ENCODE data around the gene AFTPH.

AFTPH gene

DNA sequence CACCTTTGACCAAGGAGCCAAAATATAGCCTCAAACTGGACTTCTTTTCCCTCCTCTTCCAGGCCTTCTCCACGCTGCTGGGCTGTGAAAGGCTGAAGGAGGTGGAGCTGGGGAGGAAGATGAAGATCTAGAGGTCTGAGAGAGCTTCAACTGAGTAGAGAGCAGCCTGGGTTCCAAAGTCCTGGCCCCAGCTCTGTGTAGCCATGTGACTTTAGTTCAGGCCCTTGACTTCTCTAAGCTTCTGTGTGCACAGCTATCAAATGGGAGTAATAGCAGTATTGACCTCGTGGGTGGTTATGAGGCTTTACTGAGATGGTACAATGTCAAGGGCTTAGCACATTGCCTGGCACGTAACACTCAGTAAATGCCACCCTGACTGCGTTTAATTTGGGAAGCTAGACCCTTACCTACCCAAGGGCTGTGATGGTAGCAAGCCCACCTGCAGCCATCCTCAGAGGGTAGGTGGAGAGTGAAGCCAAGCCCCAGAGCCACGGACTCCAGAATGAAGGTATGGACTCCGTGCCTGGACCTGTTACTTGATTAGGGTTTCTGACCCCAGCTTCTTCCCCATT lies 91.2 kb downstream of the AFTPH start:
- DNase-seq = no peak

DNA sequence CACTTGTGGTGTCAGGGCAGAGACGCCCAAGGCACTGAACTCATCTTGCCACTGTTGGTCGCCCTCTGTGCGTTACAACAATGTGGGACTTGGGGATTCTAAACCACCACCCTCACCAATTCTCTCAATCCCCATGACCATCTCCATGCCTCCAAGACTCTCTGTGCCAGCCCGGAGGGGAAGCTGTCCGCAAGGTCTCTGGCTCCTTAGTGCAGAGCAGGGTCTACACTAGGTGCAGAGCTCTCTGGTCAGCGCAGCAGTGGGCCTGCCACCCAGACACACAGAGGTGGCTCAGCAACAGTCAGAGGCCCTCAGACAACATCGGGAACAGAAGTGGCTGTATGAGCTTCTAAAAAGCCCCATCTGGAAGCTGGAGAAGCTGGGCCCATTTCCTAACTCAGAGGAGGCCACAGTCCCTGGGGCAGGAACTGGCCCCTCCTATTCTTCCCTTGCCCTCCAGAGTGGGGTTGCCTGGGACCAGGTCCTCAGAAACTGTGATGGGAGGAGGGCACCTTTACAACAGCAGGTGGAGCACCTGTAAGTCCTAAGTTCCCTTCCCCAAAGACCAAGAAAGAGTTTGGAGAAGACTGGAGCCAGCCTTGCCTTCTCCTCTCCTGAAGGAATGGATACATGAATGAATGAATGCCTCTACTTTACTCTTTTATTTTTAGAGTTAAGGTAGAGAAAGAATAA lies 91.9 kb downstream of the AFTPH start:
- DNase-seq = no peak

DNA sequence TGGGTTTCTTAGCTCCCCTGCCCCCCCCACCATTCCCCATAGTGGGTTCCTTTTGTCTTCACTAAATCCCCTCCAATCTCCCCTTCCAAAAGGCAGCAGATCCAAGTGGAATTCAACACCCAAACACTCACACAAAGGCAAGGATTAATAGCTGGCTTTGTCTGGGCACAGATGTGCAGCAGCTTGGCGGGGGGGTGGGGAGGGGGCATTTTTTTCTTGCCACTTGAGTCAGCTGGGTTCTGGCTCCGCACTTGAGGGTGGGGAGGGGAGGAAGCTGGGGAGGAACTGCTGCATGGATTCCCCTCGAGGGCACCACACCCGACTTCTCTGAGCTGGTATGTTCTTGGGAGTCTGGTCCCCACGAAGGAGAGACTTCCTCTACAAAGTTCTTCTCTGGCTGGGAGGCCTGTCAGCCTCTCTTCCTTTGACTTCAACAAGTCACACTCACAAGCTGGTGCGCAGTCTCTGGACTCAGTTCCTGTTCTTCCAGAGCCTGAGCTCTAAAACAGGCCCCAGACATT lies 93.6 kb downstream of the AFTPH start:
- DNase-seq = no peak

DNA sequence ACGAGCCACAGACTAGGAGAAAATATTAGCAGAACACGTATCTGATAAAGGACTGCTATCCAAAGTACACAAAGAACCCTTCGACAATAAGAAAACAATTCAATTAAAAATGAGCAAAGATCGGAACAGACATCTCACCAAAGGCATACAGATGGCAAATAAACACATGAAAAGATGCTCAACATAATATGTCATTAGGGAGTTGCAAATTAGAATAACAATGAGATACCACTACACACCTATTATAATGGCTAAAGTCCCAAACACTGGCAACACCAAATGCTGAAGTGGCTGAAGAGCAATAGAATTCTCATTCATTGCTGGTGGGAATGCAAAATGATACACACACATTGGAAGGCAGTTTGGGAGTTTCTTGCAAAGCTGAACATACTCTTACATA lies 96.5 kb downstream of the AFTPH start:
- DNase-seq = no peak

DNA sequence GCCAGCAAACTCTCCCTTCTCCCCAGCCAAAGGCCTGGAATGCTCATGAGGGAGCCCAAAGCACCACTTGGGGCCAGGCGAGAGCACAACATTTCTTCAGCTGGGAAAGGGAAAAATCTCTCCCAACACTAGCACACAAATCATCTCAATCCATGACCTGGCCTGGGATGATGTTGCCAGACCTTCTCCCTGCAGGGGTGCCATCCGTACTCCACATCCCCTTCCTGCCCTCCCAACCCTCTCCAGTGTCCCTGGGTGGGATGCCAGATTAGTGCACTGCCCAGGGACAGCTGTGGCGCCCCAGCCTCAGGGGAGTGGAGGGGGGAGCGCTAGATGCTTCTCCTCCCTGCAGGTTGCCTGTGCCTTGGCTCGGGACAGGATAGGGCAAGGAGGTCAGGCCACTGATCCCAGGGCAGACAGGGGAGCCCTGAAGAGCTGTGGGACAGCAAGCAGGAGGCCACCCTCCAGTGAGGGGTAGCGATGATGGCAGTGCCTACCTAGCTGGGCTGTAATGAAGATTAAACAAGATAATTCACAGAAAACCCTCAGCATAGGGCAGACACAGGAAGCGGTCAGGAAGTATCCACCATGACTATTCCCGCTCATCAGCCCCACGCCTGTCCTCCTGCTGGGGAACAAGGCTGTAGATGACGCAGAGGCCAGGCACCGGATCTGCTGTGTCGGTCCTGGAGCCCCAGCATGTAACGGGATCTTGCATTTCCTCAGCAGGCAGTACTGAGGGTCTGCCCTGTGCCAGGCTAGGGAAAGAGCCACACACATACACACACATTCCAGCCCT lies 98.5 kb downstream of the AFTPH start:
- no peak for DNase-seq

DNA sequence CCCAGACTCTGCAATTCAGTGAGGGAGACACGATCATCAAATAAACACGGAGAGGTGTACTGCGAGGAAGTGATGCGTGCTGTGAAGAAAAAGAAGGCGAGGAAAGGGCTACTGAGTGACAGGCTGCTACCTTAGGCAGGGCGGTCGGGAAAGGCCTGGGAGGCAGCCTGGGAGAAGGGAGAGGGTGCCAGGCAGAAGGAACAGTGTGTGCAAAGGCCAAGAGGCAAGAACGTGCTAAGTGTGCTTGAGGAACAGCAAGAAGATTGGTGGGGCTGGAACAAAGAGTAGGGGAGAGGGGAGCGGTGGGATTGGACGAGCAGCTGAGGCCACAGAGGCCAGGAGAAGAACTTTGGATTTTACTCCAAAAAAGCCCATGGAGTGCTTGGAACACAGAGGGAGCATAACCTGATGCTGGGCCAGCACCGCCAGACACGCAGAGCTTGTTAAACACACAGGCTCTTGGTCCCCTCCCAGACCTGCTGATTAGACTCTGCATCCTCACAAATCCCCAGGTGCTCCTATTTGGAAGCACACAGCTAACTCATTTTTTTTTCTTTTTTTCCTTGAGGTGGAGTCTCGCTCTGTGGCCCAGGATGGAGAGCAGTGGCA lies 99.2 kb downstream of the AFTPH start:
- no peak for DNase-seq

DNA sequence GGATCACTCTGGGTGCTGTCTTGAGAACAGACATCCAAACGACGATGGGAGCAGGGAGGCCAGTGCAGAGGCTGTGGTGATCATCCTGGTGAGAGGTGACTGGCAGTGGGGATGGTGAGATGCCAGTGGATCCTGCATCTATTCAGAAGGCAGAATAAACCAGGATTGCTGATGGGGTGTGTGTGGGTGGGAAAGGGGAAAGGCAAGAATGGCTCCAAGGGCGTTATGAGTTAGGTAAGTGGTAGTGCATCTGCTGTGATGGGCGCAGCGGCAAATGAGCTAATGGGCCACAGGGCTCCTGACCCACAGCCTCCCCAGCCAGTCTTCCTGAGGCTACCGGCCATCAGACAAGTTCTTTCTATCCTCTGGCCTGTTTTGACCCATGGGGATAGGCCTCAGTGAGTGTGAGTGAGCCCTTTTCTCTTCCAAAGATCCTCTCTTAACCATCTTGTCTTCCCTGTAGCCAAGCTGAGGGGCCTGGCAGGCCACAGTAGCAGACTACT lies 100.0 kb downstream of the AFTPH start:
- DNase-seq = no peak

DNA sequence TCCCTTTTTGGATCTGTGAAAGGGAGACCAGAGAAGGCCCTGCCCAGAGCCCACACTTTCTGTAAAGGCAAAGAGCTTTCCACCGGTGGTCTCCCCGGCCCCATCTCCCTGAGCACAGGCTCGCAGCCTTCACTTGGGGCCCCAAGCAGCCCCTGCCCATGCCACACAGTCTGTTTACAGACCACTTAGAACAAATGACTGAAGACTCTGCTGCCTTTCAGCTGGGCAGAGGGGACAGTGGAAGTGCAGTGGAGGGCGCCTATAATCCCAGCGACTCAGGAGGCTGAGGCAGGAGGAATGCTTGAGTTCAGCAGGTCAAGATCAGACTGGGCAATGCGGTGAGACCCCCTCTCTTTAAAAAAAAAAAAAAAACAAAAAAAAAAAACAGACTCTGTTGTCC lies 100.7 kb downstream of the AFTPH start:
- DNase-seq = no peak

DNA sequence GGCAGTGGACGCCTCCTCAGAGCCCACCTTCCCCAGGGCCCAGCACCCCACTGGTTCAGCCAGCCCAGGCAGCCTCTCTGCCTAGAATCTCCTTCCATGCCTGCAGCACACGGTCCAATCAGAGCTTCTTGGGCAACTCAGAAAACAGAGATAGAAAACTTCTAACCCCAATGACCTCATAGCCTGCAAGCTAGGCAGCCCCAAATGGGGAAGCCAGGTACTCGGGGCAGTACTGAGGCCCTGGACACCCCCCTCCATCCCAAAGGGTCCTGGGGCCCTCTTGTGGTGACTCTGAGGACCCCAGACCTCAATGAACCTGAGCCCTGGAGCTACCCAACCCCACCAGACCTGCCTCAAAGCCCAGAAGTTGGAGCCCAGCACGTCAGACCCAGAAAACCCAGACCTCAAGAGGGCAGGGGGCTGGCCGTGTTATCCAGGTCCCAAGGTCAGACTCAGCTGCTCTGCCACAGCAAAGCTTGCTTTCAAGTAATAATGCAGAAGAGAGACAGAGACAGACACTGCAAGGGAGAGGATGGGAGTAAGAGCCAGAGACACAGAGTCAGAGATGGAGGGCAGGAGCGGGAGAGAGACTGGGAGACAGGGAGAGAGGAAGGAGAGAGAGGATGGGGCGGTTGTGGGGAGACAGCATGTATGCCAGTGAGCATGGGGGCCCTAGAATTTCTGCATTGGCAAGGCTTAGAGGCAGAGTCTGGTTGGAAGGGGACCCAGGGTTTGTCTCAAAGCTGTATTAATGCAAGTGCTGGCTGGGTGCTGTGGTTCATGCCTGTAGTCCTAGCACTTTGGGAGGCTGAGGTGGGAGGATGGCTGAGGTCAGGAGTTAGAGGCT lies 101.4 kb downstream of the AFTPH start:
- DNase-seq = no peak

DNA sequence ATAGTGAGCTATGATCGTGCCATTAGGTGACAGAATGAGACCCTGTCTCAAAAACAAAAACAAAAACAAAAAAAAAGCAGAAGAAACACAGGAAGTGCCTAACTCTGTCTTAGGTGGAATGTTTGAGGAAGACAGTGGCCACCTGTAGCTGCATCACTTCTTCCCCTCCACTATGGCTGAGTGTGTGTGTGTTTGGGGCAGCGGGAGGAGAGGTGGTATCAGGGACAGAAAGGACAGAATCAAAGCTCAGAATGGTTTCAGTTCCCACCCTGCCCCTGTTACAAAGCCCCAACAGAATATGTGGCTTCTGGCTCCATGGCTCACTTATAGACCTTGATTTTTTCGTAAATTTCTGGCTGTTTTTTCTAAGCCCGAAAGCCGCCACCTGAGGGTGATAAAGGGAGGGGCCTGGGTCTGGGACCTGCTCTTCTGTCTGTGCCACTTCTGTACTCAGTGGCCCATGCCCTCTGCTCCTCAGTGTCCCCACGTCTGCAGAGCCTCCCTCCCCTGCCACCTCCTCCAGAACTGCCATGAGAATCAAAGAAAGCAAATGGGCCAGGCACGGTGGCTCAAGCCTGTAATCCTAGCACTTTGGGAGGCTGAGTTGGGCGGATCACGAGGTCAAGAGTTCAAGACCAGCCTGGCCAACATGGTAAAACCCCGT lies 102.2 kb downstream of the AFTPH start:
- DNase-seq = no peak

DNA sequence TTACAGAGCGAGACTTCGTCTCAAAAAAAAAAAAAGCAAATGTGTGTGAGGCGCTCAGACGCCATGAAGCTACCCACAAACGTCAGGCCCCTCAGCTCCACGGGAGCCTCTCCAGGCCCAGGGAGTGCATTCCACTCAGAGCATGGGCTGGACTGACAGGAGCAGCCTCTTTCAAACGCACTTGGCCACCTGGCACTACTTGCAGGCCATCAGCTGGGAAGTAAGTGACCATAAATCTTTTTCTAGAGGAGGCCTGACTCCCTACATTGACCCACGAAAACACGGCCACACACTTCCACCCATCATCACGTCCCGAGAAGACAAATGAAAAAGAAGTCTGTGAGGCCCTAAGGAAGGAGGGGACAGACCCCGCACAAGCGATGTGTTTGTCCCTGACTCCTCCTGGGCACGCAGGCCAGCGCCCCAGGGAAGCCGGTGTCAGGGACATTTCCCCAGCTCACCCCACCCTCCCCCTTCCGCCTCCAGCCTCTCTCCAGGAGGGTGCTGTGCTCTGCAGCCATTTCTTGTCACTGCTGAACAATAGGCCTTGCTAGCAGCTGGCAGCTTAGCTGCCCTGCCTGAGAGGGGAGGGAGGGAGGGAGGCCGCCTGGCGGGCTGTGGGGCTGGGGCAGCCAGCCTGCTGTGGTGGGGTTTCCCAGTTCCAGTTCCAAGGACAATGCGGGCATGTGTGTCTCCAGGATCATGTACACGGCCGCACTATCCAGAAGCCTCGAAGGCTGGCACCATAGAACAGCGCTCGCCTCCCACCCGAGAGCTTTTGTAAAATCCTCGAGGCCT lies 103.0 kb downstream of the AFTPH start:
- DNase-seq = no peak

DNA sequence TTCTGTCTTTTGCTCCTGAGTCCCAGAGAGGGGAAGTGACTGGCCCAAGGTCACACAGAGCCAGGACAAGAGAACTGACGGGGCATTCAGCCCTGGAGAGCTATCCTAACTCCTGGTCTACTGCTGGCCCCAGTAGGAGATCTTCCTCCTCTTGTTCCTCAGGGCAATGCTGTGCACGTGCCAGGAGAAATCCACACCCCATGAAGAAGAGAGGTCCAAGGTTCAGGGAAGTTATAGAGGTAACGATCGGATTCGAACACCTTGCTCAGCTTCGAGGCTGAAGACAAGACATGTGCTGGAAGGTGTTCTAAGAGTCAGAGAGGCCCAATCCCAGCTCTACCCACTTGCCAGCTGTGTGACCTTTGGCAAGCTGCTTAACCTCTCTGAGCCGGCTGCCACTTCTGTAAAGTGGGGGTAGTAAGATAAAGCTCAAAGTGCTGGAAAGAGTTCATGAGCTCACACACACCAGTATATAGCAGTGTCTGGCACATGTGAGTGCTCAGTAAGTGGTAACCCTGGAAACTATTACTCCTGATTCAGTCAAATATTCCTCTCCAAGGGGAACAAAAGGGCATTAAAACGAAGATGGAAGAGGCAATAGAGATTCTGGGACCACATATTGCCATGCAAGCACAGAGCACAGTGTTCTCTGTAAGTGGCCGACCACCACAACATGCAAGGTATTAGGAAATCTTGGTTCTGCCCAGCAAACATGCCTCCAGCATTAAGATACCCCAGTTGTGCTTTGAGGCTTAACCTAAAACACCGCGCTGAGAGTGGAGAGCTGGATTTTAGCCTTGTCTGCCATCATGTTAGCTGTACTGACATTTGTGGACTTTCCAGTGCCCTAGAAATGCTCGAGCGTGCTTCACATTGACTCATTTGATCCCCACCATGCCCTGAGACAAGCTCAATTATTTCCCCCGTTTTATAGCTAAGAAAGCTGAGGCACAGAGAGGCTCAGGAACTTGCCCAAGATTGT lies 104.0 kb downstream of the AFTPH start:
- DNase-seq = no peak

DNA sequence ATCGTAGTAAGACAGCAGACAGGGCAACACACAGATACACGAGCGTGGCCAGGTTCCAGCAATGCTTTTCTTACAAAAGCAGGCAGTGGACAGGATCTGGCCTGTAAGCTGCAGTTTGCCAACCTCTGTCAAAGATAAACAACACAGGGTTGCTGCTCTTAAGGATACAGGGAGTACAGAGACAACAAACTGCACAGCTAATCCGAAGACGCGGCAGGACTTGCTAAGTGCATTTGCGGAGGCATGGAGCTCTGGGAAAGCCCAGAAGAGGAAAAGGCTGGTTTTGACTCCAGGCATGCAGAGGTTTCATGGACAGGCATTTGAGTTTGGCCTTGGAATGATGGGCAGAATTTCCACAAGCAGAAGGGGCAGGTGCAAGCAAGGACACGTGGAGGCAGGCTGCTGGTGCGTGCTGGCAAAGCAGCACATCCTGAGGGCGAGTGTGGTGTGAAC lies 105.2 kb downstream of the AFTPH start:
- DNase-seq = no peak

DNA sequence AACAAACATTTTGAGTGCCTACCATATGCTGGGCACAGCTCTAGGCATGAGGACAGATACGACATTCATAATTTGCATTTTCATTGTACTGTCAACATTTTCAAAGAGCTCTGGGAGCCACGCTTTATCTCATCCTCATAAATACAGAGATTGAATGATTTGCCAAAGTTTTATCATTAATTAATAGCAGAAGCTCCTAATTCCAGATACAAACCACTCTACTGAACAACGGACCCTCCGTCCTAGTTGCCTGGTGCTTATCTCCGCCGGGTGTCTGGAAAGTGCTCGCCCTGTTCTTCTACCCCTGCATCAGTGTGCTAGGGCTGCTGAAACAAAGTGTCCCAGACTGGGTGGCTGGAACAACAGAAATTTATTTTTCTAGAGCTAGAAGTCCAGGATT lies 105.7 kb downstream of the AFTPH start:
- no peak for DNase-seq

DNA sequence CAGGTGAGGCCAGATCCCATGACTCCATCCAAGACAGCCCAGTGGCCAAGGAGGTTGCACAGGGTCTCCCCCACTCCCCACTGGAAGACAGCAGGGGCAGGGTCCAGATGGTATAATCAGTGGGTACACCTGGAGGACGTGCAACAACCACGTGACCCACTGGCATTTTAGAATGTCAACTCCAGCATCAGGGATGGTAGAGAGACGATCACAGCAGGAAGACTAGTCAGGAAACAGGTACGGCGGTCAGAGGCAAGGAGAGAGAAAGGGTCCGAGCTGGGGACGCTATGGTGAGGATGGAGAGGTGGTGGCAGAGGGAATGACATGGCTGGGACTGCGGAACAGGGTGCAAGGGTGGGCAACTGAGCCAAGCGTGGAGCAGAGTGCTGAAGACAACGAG lies 106.6 kb downstream of the AFTPH start:
- no peak for DNase-seq

DNA sequence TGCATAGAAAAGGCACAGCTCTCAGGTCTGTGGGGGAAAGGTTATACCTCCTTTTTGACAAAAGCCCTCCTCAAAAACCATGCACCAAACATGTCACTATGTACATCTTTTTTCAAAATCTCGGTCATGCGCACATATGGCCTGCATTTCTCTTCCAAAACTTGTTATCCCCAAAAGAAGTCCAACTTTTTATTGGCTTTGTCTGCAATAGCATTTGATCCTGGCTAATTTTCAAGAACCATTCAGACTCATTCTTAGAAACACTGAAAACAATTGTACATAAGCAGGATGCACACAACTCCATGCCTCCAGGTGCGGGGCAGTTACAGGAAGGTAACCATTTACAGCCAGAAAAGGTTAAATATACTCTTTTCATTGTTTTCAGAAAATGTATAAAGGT lies 107.6 kb downstream of the AFTPH start:
- DNase-seq = no peak

DNA sequence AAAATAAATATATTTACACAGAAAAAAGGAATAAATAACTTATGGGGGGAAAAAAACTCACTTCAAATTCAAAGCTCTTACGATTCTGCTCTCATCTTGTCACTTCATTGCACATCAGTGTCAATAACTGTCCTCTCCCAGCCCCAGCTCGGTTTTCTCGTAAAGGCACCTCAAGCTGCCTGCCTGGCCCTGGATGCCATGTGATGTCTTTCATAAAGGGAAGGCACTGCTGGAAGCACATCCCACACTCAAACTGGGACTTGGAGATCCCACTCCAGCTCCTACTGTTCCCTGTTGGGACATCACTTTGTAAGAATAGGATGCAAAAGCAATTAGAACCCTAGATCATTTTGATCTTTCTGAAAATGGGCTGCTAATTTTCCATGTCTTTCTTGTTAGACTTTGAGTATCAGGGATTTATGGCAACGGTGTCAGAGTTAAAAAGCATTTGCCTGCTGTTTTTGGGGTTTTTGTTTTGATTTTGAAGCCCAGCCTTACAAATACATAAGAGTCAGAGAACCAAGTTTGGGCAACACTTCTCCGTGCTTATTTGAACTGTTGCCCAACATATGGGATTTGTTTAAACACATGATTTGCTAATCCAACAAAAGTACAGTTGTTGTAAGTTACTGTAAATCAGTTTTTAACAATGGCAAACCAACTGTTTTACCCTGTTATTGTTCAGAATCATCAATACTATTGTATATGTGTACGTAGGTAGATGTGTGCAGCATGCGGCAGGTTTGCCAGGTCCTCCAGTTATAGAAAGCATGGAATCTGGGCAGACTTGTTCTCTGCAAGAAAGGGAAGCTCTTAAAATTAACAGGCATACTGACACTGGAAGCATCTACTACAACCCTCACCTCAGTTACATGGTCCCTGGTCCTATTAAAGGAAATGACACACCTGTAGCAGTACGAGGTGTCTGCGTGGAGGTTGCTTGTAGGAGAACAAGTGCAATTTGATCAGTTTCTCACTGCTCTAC lies 109.0 kb downstream of the AFTPH start:
- DNase-seq = no peak
